Psoas muscle (tissue), 8 donors: ENCODE results near the gene MEOX2. TPM values are rescaled to one million over a fixed set of nuclear protein-coding genes. Genes with fewer than 3 reads are reported as not detected.

Source experiments
- ATAC-seq, 4 donors: fragments of 200-7000 bp; cut with Tn5 transposase; one replicate each; pipeline ENCODE4 v1.9.1; 2020; ENCODE audit warnings: moderate library complexity in 3 of 4, mild to moderate bottlenecking in 2 of 4
- DNase-seq, 2 donors: peaks; one replicate each; pipeline ENCODE4 v3.0.0-alpha.2; 2020
- H3K27ac ChIP-seq: fragments of 200-600 bp; one replicate; pipeline ENCODE4 v1.8.0; 2022
- H3K27me3 ChIP-seq, 3 donors: fragments of 200-600 bp in 1 of 3; one replicate each; pipeline versions ENCODE4 v1.6.1 to v1.8.0; 2013 to 2022; ENCODE audit warnings: low read length in 2 of 3, mild to moderate bottlenecking in 2 of 3, moderate library complexity in 1 of 3; ENCODE audit not compliant: insufficient read depth in 3 of 3
- H3K36me3 ChIP-seq, 2 donors: fragments of 200-600 bp in 1 of 2; one replicate each; pipeline versions ENCODE4 v1.6.1 to v1.8.0; 2013 to 2022; ENCODE audit warnings: low read depth in 1 of 2, mild to moderate bottlenecking in 1 of 2, moderate library complexity in 1 of 2; ENCODE audit not compliant: insufficient read depth in 1 of 2
- H3K4me1 ChIP-seq: fragments of 200-600 bp; one replicate; pipeline ENCODE4 v1.8.0; 2022
- H3K4me3 ChIP-seq: fragments of 200-600 bp; one replicate; pipeline ENCODE4 v1.8.0; 2022; ENCODE audit warnings: mild to moderate bottlenecking
- H3K9me3 ChIP-seq: fragments of 200-600 bp; one replicate; pipeline ENCODE4 v1.8.0; 2022
- CTCF ChIP-seq: fragments of 200-600 bp; IDR thresholded peaks from one replicate; pipeline ENCODE4 v1.8.0; 2022; ENCODE audit warnings: antibody characterized with exemption
- WGBS, 3 donors: extraction: QIAGEN DNeasy Blood & Tissue Kit; methylation state at CpG; one replicate each; pipeline versions ENCODE4 v1.1.6 to v1.1.7; 2013; 5-methylcytosine and 5-hydroxymethylcytosine counted together
- intact Hi-C, 2 donors: fragments of 100-400 bp; cut with DNase I; formaldehyde crosslinking; loops; one replicate each; pipeline versions ENCODE4 v1.11.0 to v1.14.2; 2022
- polyA plus RNA-seq, 3 donors: library from polyadenylated mRNA; stranded (reverse); fragments of 200-250 nt; gene quantifications; one replicate each; pipeline ENCODE4 v1.2.3, GENCODE V29; 2013
- total RNA-seq, 4 donors: library from RNA; stranded (reverse); fragmentation: NEBNext Ultra II Directional in 2 of 4; extraction: Animal tissue kit (Norgen Biotek cat#: 25700) in 2 of 4; gene quantifications; one replicate each; pipeline versions ENCODE4 v1.2.1 to v1.2.4, GENCODE V29; 2021 to 2023
- donor health status: healthy with polysubstance abuse.
- donor health status: DM: no; HTN: no; CAD: no; lungs with moderate emphysema.
- donor health status: Bipolar disorder and iron deficiency.
- donor health status: healthy.
- donor health status: DM: yes; HTN: yes; CAD: no.
- donor health status: DM: no; HTN: no; CAD: no.
- donor health status: DM: no; HTN: no; CAD: no.
- donor health status: DM: yes; HTN: yes; CAD: no.

Gene MEOX2
- total and polyA plus RNA-seq, 7 donors, result 3.1 to 6.9 (median 4.0) TPM

GRCh38 chr7:15703732-15704131 lies 17.2 kb upstream of the MEOX2 start:
- intact Hi-C loops, result no loop called here
- no peak overlapping the region for H3K27ac ChIP-seq

GRCh38 chr7:15692501-15693020 lies 6.1 kb upstream of the MEOX2 start:
- H3K4me3 ChIP-seq, result no peak overlapping the region
- intact Hi-C loops, result no loop called here
- 77 to 83% (median 83%) methylated on average over 5 of the region's 5 CpGs for WGBS, 3 donors

More at GRCh38 chr7:15703732-15704131, 17.2 kb upstream of the MEOX2 start:
- no peaks in the 10 kb centered on the region for H3K36me3 ChIP-seq
- H3K9me3 ChIP-seq, result no peaks in the 10 kb centered on the region
- ATAC-seq (no peak), DNase-seq (no peak)
- TF ChIP-seq CTCF, result no peak
- no peaks in the 10 kb centered on the region for H3K27me3 ChIP-seq
- no peak overlapping the region for H3K4me3 ChIP-seq
- no peaks in the 10 kb centered on the region for H3K4me1 ChIP-seq
- WGBS, 3 donors, result 91 to 97% (median 92%) methylated on average over 1 of the region's 1 CpG

GRCh38 chr7:15688911-15689310 lies 2.4 kb upstream of the MEOX2 start:
- H3K36me3 ChIP-seq, result no peaks in the 10 kb centered on the region
- no peaks in the 10 kb centered on the region for H3K9me3 ChIP-seq
- no peak for TF ChIP-seq CTCF
- H3K27ac ChIP-seq, result peak overlapping the region; percentile 76
- no peaks in the 10 kb centered on the region for H3K4me1 ChIP-seq
- 44 to 58% (median 47%) methylated on average over 2 of the region's 2 CpGs for WGBS, 3 donors
- intact Hi-C loops, result loop anchor here (5.0 to 10.0 kb wide), 2 partner anchors 132 to 376 kb away; no protein-coding TSS in a partner anchor
- peak overlapping the region; percentile 71 for H3K4me3 ChIP-seq
- no peak for DNase-seq
- ATAC-seq, result no peak
- H3K27me3 ChIP-seq, result peaks cover 0 to 37% (median 12%) of the 10 kb centered on the region in 3 donors

More at GRCh38 chr7:15692501-15693020, 6.1 kb upstream of the MEOX2 start:
- H3K9me3 ChIP-seq, result no peaks in the 10 kb centered on the region
- H3K4me1 ChIP-seq, result no peaks in the 10 kb centered on the region
- ATAC-seq (no peak), DNase-seq (no peak)
- H3K36me3 ChIP-seq, result no peaks in the 10 kb centered on the region
- peaks cover 0 to 6% (median 3%) of the 10 kb centered on the region in 3 donors for H3K27me3 ChIP-seq
- H3K27ac ChIP-seq, result no peak overlapping the region
- TF ChIP-seq CTCF, result no peak

DNA sequence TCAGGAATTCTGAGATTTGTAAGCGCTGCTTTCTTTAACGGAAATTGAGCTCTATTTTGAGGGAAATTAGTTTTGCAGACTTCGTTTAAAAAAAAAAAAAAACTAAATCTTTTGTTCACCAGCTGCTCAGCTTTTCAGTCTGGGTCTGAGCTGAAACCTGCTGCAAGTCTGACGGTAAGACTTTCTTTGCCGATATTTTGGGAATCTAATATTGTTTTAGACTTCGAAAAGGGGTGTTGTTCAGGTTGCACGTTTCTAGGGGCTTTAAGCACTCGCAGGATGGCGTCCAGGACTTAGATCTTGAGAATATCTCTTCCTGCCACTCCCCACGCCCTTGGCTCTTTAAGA lies 1.8 kb upstream of the MEOX2 start:
- DNase-seq (no peak), ATAC-seq (no peak)
- H3K9me3 ChIP-seq, result no peaks in the 10 kb centered on the region
- WGBS, 3 donors, result 7 to 12% (median 11%) methylated on average over 10 of the region's 10 CpGs
- TF ChIP-seq CTCF, result no peak
- H3K4me3 ChIP-seq, result peak overlapping the region; percentile 71
- no peaks in the 10 kb centered on the region for H3K4me1 ChIP-seq
- peaks cover 0 to 37% (median 12%) of the 10 kb centered on the region in 3 donors for H3K27me3 ChIP-seq
- H3K36me3 ChIP-seq, result no peaks in the 10 kb centered on the region
- H3K27ac ChIP-seq, result peak overlapping the region; percentile 76
- intact Hi-C loops, result loop anchor here (5.0 to 10.0 kb wide), 2 partner anchors 131 to 377 kb away; no protein-coding TSS in a partner anchor
